HG03575 (cell line): ENCODE results near the gene HELQ.
"Not testable (repeated sequence)": the region's sequence is repeated elsewhere in the genome, so short reads cannot be mapped to it uniquely, and the experiment has no call there.

Experiments used
- ATAC-seq: cut with Tn5 transposase; IDR thresholded peaks from one replicate; pipeline ENCODE4 v1.9.1; 2021; ENCODE audit not compliant: unreplicated experiment, insufficient number of reproducible peaks, low FRiP score; ENCODE audit errors: extremely low read depth

Gene HELQ

GRCh38 chr4:83455281-83456183 is at the start of gene HELQ, which contains the start of gene MRPS18C:
TSS of gene HELQ (minus strand) at chr4:83455823. CDS start at chr4:83455693, 130 bp downstream.
TSS of gene MRPS18C (plus strand) at chr4:83456058. CDS start at chr4:83456078, 20 bp downstream.
- ATAC-seq, result peak; percentile 93

GRCh38 chr4:83504996-83505395 is 49.4 kb upstream of the HELQ start:
- ATAC-seq, result no peak

- ATAC-seq, result no peak
These were observed 48.9 kb upstream of the HELQ start for GRCh38 chr4:83504503-83504902.

- ATAC-seq, result no peak
These were observed 48.4 kb upstream of the HELQ start for GRCh38 chr4:83503974-83504373.

- not testable (repeated sequence) for ATAC-seq
These were observed 46.0 kb upstream of the HELQ start for GRCh38 chr4:83501671-83502070.

- ATAC-seq, result no peak
These were observed 42.6 kb upstream of the HELQ start for GRCh38 chr4:83498187-83498586.

- ATAC-seq, result not testable (repeated sequence)
These were observed 40.7 kb upstream of the HELQ start for GRCh38 chr4:83496085-83496917.

GRCh38 chr4:83490876-83491450 is 35.3 kb upstream of the HELQ start:
- ATAC-seq, result no peak

GRCh38 chr4:83489711-83490326 is 34.2 kb upstream of the HELQ start:
- ATAC-seq, result no peak

- no peak for ATAC-seq
These were observed 31.0 kb upstream of the HELQ start for GRCh38 chr4:83486457-83487129.

- ATAC-seq, result peak; percentile 80
These were observed 29.2 kb upstream of the HELQ start, which contains the start of gene ABRAXAS1 for GRCh38 chr4:83484500-83485461. TSS of gene ABRAXAS1 (minus strand) at chr4:83485100. CDS start at chr4:83485072, 28 bp downstream.

- ATAC-seq, result no peak
These were observed 18.3 kb upstream of the HELQ start for GRCh38 chr4:83473966-83474365.

- no peak for ATAC-seq
These were observed 17.8 kb upstream of the HELQ start for GRCh38 chr4:83473423-83473822.

- no peak for ATAC-seq
These were observed 520 bp upstream of the HELQ start for GRCh38 chr4:83456184-83456501.

GRCh38 chr4:83454686-83455085 is 937 bp downstream of the HELQ start:
- ATAC-seq, result no peak

GRCh38 chr4:83449009-83449408 is 6.6 kb downstream of the HELQ start:
- ATAC-seq, result no peak

- no peak for ATAC-seq
These were observed 14.7 kb downstream of the HELQ start for GRCh38 chr4:83440899-83441298.
